SK-N-SH treated with all-trans-retinoic acid at 6 μM for 48 hours (cell line): Measurements from ENCODE around the gene ADRA2C.

Source experiments
- BACH2 ChIP-seq: fragments of 250-450 bp; sonication (Bioruptor Pico); IDR thresholded peaks from 2 replicates; pipeline ENCODE4 v1.9.0; 2021; ENCODE audit warnings: mild to moderate bottlenecking, borderline replicate concordance
- CREB5 ChIP-seq: fragments of 250-450 bp; sonication (Bioruptor Pico); IDR thresholded peaks from 2 replicates; pipeline ENCODE4 v1.5.1; 2020; ENCODE audit warnings: low read depth, mild to moderate bottlenecking, moderate library complexity
- CSDC2 ChIP-seq: fragments of 250-450 bp; sonication (Bioruptor Pico); IDR thresholded peaks from 2 replicates; pipeline ENCODE4 v1.5.0; 2020; ENCODE audit warnings: mild to moderate bottlenecking, moderate library complexity
- CSRNP3 ChIP-seq: fragments of 250-450 bp; sonication (Bioruptor Pico); IDR thresholded peaks from 2 replicates; pipeline ENCODE4 v1.5.1; 2021; ENCODE audit warnings: mild to moderate bottlenecking, moderate library complexity
- PATZ1 ChIP-seq: fragments of 250-450 bp; sonication (Bioruptor Pico); IDR thresholded peaks from 2 replicates; pipeline ENCODE4 v1.8.0; 2020; ENCODE audit warnings: mild to moderate bottlenecking, moderate library complexity, borderline replicate concordance
- PPARA ChIP-seq: fragments of 250-450 bp; sonication (Bioruptor Pico); IDR thresholded peaks from 2 replicates; pipeline ENCODE4 v1.5.0; 2020; ENCODE audit warnings: mild to moderate bottlenecking, borderline replicate concordance
- RARB ChIP-seq: fragments of 250-450 bp; sonication (Bioruptor Pico); IDR thresholded peaks from 2 replicates; pipeline ENCODE4 v1.8.0; 2021; ENCODE audit warnings: mild to moderate bottlenecking, moderate library complexity
- ZC3H10 ChIP-seq: fragments of 250-450 bp; sonication (Bioruptor Pico); IDR thresholded peaks from 2 replicates; pipeline ENCODE4 v1.5.1; 2021; ENCODE audit warnings: mild to moderate bottlenecking, moderate library complexity
- ZFP3 ChIP-seq: fragments of 250-450 bp; sonication (Bioruptor Pico); IDR thresholded peaks from 2 replicates; pipeline ENCODE4 v1.5.0; 2020; ENCODE audit warnings: mild to moderate bottlenecking, moderate library complexity
- ZFP30 ChIP-seq: fragments of 450-650 bp; formaldehyde crosslinking; IDR thresholded peaks from 2 replicates; pipeline ENCODE4 v1.5.0; 2022; ENCODE audit warnings: mild to moderate bottlenecking, moderate library complexity
- ZNF70 ChIP-seq: fragments of 450-650 bp; formaldehyde crosslinking; IDR thresholded peaks from 2 replicates; pipeline ENCODE4 v1.5.0; 2020; ENCODE audit warnings: mild to moderate bottlenecking, moderate library complexity
- ZNF8 ChIP-seq: fragments of 450-650 bp; formaldehyde crosslinking; IDR thresholded peaks from 2 replicates; pipeline ENCODE4 v1.5.0; 2020; ENCODE audit warnings: mild to moderate bottlenecking, moderate library complexity

GRCh38 chr4:3721186-3721585 lies 45.0 kb upstream of the ADRA2C start:
- TF ChIP-seq PATZ1 (CRISPR knock-in tag), result no peak
- no peak for TF ChIP-seq ZC3H10 (CRISPR knock-in tag)
- TF ChIP-seq ZFP3, result no peak
- no peak for TF ChIP-seq ZNF70 (CRISPR knock-in tag)
- no peak for TF ChIP-seq RARB (CRISPR knock-in tag)
- TF ChIP-seq CSRNP3 (CRISPR knock-in tag), result no peak
- no peak for TF ChIP-seq ZFP30 (CRISPR knock-in tag)
- no peak for TF ChIP-seq ZNF8
- no peak for TF ChIP-seq CREB5
- no peak for TF ChIP-seq CSDC2 (CRISPR knock-in tag)
- TF ChIP-seq PPARA (CRISPR knock-in tag), result no peak
- TF ChIP-seq BACH2, result no peak
